Central memory CD8-positive, alpha-beta T cell (primary cell): ENCODE data around the gene C5orf63.
A peak's percentile ranks its signal among the peaks of the same experiment; 100 is the strongest.
"Not testable (repeated sequence)": the region's sequence is repeated elsewhere in the genome, so short reads cannot be mapped to it uniquely, and the experiment has no call there.

Source experiments
- ATAC-seq: fragments of 150-1000 bp; cut with Tn5 transposase; replicated peaks from 2 replicates; pipeline ENCODE4 v1.10.0; 2022; ENCODE audit warnings: mild to moderate bottlenecking, moderate FRiP score, moderate number of reproducible peaks; ENCODE audit not compliant: poor library complexity, severe bottlenecking; ENCODE audit errors: extremely low read depth
- DNase-seq, 2 donors: peaks; one replicate each; pipeline ENCODE4 v3.0.0; 2021; ENCODE audit warnings: low spot score in 2 of 2
- H3K27ac Mint-ChIP-seq: one replicate; pipeline ENCODE4 v1.8.0; 2022; ENCODE audit warnings: low read depth, mild to moderate bottlenecking, moderate library complexity, mixed read lengths
- H3K27me3 Mint-ChIP-seq: one replicate; pipeline ENCODE4 v1.8.0; 2022; ENCODE audit warnings: mixed read lengths
- H3K36me3 Mint-ChIP-seq: one replicate; pipeline ENCODE4 v1.8.0; 2022; ENCODE audit warnings: mild to moderate bottlenecking, moderate library complexity, mixed read lengths; ENCODE audit not compliant: insufficient read depth
- H3K4me1 Mint-ChIP-seq: one replicate; pipeline ENCODE4 v1.8.0; 2022; ENCODE audit warnings: mixed read lengths
- H3K4me3 Mint-ChIP-seq: one replicate; pipeline ENCODE4 v1.8.0; 2022; ENCODE audit warnings: mild to moderate bottlenecking, moderate library complexity, mixed read lengths
- H3K9me3 Mint-ChIP-seq: one replicate; pipeline ENCODE4 v1.8.0; 2022; ENCODE audit warnings: mixed read lengths

C5orf63 gene

DNA sequence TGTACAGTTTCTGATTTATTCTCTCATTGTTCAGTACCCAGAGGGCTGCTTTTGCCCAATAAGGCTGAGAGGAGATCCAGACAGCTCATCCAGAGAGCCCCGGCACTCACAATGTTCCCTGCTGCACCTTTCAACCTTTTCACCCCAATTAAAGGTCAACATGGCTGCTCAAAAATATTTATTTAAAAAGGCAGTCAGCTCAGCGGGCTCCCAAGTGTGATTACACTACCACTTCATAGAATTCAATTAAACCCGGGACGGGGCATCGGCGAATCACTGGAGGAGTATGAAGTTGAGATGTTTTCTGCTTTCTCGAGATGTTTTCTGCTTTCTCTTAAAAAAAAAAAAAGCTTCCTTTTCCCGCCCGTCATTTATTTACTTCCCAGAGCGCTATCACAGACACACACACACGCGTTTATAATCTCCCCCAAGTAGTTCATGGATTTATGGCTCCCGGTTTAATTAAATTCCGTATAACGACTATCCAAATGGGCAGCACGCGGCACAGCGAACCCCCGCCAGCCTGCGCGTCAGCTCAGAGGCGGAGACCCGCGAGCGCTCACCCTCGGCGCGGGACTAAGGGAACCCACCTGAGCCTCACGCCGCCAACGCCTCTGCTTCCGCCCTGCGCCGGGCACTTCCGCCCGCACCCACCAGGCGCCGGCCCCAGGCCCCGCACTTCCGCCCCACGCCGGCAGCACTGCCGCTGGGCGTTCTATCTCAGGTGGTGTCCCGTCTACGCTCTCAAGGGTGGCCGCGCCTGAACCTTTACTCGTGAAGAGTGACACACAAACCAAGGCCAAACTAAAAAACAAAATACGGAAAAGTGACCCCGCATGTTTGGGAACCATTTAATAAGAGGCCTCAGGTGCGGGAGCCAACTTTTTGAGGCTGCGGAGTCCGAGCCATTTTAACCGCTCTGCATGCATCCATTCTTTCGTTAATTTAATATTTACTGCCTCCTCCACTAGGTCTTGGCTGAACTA lies at the start of gene C5orf63:
Gene C5orf63, minus strand, starts transcription at position 642 of the 986 bp plus-strand sequence. CDS start 14,507 bp downstream, outside the sequence.
- H3K36me3 Mint-ChIP-seq: peaks cover 10% of the 10 kb centered on the region
- H3K27me3 Mint-ChIP-seq: no peaks in the 10 kb centered on the region
- ATAC-seq (peak; percentile 93), DNase-seq (peak; percentile 33 to 54)
- peaks cover 14% of the 10 kb centered on the region for H3K4me1 Mint-ChIP-seq
- H3K4me3 Mint-ChIP-seq: peak within 1 kb of the TSS; percentile 91
- H3K27ac Mint-ChIP-seq: peak within 1 kb of the TSS; percentile 94
- no peaks in the 10 kb centered on the region for H3K9me3 Mint-ChIP-seq

DNA sequence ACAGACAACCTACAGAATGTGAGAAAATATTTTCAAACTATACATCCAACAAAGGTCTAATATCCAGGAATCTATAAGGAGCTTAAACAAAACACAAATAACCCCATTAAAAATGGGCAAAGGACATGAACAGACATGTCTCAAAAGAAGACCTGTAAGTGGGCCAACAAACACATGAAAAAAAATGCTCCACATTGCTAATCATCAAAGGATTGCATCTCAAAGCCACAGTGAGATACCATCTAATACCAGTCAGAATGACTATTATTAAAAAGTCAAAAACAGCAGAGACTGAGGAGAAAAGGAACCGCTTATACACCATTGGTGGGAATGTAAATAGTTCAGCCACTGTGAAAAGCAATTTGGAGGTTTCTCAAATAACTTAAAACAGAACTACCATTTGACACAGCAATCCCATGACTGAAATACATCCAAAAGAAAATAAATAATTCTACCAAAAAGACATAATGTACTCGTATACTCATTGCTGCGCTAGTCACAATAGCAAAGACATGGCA lies 39.1 kb upstream of the C5orf63 start:
- H3K36me3 Mint-ChIP-seq: no peaks in the 10 kb centered on the region
- ATAC-seq: no peak
- no peak overlapping the region for H3K4me3 Mint-ChIP-seq
- H3K27ac Mint-ChIP-seq: no peak overlapping the region
- peaks cover 71% of the 10 kb centered on the region for H3K27me3 Mint-ChIP-seq
- DNase-seq: no peak
- H3K4me1 Mint-ChIP-seq: no peaks in the 10 kb centered on the region
- H3K9me3 Mint-ChIP-seq: no peaks in the 10 kb centered on the region

DNA sequence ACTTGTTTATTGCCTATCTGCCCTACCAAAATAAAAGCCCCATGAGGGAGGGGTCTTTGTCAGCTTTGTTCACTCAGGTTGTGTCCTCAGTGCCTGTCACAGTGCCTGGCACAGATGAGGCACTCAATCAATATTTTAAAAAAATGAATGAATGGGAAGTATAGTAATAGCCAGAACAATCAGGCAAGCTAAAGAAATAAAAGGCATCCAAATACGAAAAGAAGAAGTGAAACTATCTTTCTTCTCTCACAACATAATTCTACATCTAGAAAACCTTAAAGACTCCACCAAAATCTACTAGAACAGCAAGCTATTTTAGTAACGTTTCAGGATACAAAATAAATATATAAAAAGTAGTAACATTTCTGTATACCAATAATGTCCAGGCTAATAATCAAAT lies 37.8 kb upstream of the C5orf63 start:
- H3K9me3 Mint-ChIP-seq: no peaks in the 10 kb centered on the region
- H3K4me3 Mint-ChIP-seq: no peak overlapping the region
- H3K27ac Mint-ChIP-seq: no peak overlapping the region
- H3K4me1 Mint-ChIP-seq: no peaks in the 10 kb centered on the region
- no peak for DNase-seq
- peaks cover 67% of the 10 kb centered on the region for H3K27me3 Mint-ChIP-seq
- H3K36me3 Mint-ChIP-seq: no peaks in the 10 kb centered on the region
- no peak for ATAC-seq

DNA sequence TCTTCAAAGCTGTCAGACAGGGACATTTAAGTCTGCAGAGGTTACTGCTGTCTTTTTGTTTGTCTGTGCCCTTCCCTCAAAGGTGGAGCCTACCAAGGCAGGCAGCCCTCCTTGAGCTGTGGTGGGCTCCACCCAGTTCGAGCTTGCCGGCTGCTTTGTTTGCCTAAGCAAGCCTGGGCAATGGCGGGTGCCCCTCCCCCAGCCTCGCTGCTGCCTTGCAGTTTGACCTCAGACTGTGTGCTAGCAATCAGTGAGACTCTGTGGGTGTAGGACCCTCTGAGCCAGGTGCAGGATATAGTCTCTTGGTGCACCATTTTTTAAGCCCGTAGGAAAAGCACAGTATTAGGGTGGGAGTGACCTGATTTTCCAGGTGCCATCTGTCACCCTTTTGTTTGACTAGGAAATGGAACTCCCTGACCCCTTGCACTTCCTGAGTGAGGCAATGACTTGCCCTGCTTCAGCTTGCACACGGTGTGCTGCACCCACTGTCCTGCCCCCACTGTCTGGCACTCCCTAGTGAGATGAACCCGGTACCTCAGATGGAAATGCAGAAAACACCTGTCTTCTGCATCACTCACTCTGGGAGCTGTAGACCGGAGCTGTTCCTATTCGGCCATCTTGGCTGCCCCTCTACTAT lies 35.4 kb upstream of the C5orf63 start:
- H3K4me1 Mint-ChIP-seq, H3K4me3 Mint-ChIP-seq, H3K9me3 Mint-ChIP-seq, ATAC-seq, H3K27ac Mint-ChIP-seq, DNase-seq, H3K36me3 Mint-ChIP-seq: not testable (repeated sequence)
- peaks cover 52% of the 10 kb centered on the region for H3K27me3 Mint-ChIP-seq

DNA sequence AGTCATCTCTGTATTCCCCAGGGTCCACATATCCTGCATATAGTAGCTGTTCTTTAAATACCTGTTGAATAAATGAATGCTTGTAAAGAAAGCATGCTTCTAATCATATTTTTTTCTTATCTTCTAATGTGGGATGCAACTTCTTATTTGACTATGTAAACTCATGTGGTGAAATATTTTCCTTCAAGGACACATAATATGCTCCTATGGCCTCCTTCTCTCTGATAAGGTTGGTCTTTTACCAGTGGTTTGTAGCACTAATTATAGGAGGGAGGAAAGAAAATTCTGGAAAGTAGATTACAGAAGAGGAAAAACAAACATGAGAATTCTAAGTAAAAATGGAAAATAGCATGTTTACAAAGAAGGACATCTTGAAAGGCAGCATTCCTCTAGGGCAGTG lies 28.6 kb upstream of the C5orf63 start:
- no peak overlapping the region for H3K27ac Mint-ChIP-seq
- H3K36me3 Mint-ChIP-seq: no peaks in the 10 kb centered on the region
- no peaks in the 10 kb centered on the region for H3K27me3 Mint-ChIP-seq
- H3K9me3 Mint-ChIP-seq: no peaks in the 10 kb centered on the region
- no peak overlapping the region for H3K4me3 Mint-ChIP-seq
- ATAC-seq (no peak), DNase-seq (no peak)
- H3K4me1 Mint-ChIP-seq: no peaks in the 10 kb centered on the region

DNA sequence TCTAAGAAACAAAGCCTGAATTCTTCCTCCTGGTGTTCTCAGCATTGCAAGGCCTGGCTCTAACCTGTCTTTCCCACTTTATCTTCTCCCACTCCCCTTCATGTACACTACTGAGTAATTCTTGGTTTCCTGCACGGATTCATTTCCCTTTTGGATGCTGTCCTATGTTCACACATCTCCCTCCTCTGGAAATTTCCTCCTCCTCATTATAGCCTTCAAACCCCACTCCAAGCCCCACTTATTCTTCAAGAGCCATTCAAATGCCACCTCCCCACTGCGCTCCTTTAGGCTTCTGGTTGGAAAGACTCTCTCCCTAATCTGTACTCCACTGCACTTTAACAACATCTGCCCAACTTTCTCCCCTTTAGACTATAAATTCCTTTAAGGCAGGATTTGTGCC lies 28.2 kb upstream of the C5orf63 start:
- Mint-ChIP-seq H3K4me1 (no peaks in the 10 kb centered on the region), H3K27me3 (no peaks in the 10 kb centered on the region), H3K9me3 (no peaks in the 10 kb centered on the region), H3K36me3 (no peaks in the 10 kb centered on the region), H3K27ac (no peak overlapping the region), H3K4me3 (no peak overlapping the region)
- ATAC-seq: no peak
- no peak for DNase-seq

DNA sequence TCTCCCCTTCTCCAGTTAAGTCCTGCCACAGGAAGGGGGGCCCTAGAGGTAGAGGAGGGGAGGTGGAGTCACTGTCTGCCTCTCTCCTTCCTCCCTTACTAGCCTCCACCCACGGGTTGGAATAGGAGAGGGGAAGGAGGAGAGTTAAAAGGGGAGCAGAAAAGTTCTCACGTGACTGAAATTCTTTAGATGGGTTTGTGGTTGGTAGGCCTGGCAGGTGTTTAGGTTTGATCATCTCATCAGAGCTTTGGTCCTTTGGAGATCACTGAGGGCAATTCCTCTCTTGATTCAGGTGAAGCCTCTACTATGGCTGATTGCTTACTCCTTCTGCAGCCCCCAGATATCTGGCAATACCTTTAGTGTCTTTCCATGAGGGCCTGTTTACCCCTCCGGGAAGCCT lies 24.9 kb upstream of the C5orf63 start:
- Mint-ChIP-seq H3K9me3 (no peaks in the 10 kb centered on the region), H3K36me3 (no peaks in the 10 kb centered on the region), H3K27ac (no peak overlapping the region), H3K4me1 (no peaks in the 10 kb centered on the region), H3K27me3 (no peaks in the 10 kb centered on the region), H3K4me3 (no peak overlapping the region)
- ATAC-seq (no peak), DNase-seq (no peak)

DNA sequence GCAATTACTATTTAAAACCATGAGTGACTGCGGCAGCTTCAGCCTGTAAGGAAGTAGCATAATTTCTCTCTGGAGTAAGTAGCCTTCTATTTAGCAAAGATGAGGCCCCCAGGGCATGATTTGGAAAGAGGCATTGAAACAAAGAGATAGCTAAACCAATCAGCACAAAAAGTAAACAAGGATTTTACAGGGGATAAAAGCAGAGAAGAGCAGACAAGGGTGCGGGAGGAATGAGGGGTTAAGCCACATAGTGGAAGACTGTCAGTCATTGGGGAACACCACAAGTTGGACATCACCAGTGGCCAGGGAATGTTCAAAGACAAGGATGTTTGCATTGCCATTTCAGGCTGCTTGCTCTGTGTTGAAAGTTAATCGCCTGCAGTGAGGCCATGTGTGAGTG lies 24.0 kb upstream of the C5orf63 start:
- no peak for DNase-seq
- H3K27me3 Mint-ChIP-seq: no peaks in the 10 kb centered on the region
- no peaks in the 10 kb centered on the region for H3K36me3 Mint-ChIP-seq
- no peaks in the 10 kb centered on the region for H3K4me1 Mint-ChIP-seq
- H3K27ac Mint-ChIP-seq: no peak overlapping the region
- no peak overlapping the region for H3K4me3 Mint-ChIP-seq
- no peak for ATAC-seq
- no peaks in the 10 kb centered on the region for H3K9me3 Mint-ChIP-seq

DNA sequence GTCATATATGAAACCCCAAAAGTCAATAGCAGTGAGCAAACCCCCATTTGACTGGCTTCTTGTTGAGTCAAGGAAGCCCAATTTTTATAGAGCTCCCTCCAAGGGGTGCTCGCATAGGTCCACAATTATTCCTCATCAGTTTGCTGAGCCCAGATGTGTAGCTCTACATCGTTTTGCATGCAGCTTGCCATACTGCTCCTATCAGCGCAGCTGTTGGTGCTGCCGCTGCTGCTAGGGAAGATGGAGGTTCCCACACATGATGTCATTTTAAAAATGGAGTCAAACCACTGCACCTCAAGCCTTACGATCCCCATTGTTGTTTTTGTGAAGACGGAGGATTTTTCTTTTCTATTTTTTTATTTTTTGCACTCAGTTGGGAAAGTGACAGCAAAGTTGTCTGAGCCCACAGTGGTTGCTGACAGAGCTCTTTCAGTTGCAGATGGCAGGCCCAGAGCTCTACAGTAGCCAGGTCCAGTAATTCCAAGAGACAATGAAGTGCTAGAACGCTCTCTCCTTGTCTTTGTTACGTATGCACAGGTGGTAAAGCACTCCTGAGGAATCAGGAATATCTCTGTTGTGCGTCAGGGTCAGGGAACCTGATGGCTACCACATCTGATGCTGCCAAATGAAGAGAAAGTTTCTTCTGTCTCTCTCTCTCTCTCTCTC lies 23.2 kb upstream of the C5orf63 start:
- H3K9me3 Mint-ChIP-seq: no peaks in the 10 kb centered on the region
- H3K36me3 Mint-ChIP-seq: no peaks in the 10 kb centered on the region
- H3K4me3 Mint-ChIP-seq: no peak overlapping the region
- no peaks in the 10 kb centered on the region for H3K4me1 Mint-ChIP-seq
- DNase-seq: no peak
- no peaks in the 10 kb centered on the region for H3K27me3 Mint-ChIP-seq
- ATAC-seq: no peak
- no peak overlapping the region for H3K27ac Mint-ChIP-seq

DNA sequence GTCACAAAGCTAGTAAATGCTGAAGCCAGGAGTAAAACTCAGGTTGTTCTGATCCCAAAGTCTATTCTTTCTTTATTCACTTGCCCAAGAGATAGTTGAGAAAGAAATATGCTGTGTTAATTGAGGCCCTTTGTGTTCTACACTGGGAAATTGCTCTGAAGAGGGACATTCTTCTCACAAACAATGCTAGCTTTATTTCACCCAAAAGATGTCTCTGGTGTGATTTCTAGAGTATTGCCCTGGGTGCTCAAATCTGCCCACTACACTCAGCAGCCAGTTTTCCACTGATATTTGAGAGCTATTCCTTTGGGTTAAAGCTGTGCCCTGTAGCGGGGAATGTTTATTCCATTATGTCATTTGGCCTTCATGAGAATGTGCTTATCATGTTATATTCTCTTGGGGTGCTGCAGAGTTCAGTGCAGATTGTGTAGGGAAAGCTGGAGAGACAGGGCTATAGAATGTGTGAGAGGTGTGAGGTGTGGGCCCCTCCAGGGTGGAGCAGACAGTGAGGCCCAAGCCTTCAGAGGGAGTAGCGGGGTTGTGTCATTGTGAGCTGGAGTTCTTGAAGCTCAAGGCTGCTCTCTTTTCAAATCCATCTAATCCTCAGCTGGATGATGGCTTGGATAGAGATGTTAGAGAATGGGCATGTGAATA lies 21.0 kb upstream of the C5orf63 start:
- Mint-ChIP-seq H3K4me1 (no peaks in the 10 kb centered on the region), H3K9me3 (no peaks in the 10 kb centered on the region), H3K27me3 (no peaks in the 10 kb centered on the region), H3K4me3 (no peak overlapping the region), H3K36me3 (no peaks in the 10 kb centered on the region), H3K27ac (no peak overlapping the region)
- ATAC-seq (no peak), DNase-seq (no peak)

DNA sequence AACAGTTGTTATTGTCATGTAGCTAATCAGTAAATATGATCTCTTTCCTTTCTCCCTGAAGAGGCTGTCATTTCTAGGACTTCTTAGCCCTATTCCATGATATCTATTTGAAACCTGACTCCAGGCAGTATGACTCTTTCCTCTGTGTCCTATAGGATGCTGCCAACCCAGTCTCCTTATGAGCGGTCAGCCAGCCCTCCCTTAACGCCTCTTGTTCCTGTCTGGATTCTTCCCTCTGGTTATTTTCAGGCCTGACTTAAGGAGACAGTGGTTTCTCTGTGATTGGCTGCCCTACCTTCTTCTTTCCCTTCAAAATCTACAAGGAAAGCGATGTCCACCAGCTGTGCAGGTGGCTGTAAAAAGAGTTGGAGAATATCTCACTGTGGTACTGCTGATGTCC lies 19.4 kb upstream of the C5orf63 start:
- no peak overlapping the region for H3K27ac Mint-ChIP-seq
- H3K27me3 Mint-ChIP-seq: peaks cover 10% of the 10 kb centered on the region
- H3K36me3 Mint-ChIP-seq: no peaks in the 10 kb centered on the region
- ATAC-seq: no peak
- H3K9me3 Mint-ChIP-seq: no peaks in the 10 kb centered on the region
- no peak for DNase-seq
- no peak overlapping the region for H3K4me3 Mint-ChIP-seq
- H3K4me1 Mint-ChIP-seq: no peaks in the 10 kb centered on the region

DNA sequence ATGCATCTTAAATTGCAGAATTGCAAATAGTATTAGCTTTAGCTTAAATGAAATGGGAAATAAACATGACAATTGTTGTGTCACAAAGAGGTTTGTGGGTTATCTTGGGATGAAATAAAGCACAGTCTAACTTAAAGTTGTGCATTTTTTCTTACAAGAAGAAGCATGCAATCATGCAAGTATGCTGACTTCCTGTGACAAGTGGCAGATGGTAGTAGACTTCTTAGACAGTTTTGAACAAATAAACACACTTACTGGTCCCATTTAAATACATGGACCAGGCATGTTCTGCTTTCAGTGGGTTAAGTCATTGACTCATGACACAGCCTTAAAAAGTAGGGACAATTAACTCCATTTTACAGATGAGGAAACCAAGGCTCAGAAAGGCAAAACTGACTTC lies 15.9 kb upstream of the C5orf63 start:
- Mint-ChIP-seq H3K4me1 (no peaks in the 10 kb centered on the region), H3K27ac (no peak overlapping the region), H3K27me3 (peaks cover 12% of the 10 kb centered on the region), H3K4me3 (no peak overlapping the region), H3K9me3 (no peaks in the 10 kb centered on the region), H3K36me3 (no peaks in the 10 kb centered on the region)
- ATAC-seq (no peak), DNase-seq (no peak)
